Heart left ventricle (tissue), 13 donors: ENCODE data around the gene HPRT1.

Experiments used
- CTCF ChIP-seq, 12 donors: fragments of 200-600 bp; sonication (generic) in 4 of 12; IDR thresholded peaks; one replicate each; pipeline versions ENCODE4 v1.5.0 to v1.8.0; 2018 to 2022; ENCODE audit warnings: antibody characterized with exemption in 12 of 12, mild to moderate bottlenecking in 5 of 12
- POLR2A ChIP-seq, 2 donors: fragments of 450-650 bp; IDR thresholded peaks; one replicate each; pipeline ENCODE4 v1.6.1; 2017; ENCODE audit warnings: antibody characterized with exemption in 2 of 2, mild to moderate bottlenecking in 2 of 2, moderate library complexity in 2 of 2
- donor health status: ischemic (EF 13 %, LVEDD 7.1; RV severe dilation, severe dysfunction).
- donor health status: DM: no; HTN: yes; CAD: no.
- donor health status: DM: no; HTN: no; CAD: no.
- donor health status: ischemic (EF 25% LVEDD 6.9; RV normal size, moderate dysfunction).
- donor health status: ischemic (EF 25% LVEDD 5.7; RV mildly dilated, moderate dysfunction).
- donor health status: ischemic (EF 35%, LVEDD 5.7; RV mildly dilated, moderate dysfunction).
- donor health status: nonischemic (EF 11% LVEDD 7.7; RV severe dilation, severe dysfunction).
- donor health status: DM: yes; HTN: yes; CAD: no.
- donor health status: PGD.
- donor health status: ischemic (EF 29% LVEDD 5.4; RV normal size, mild dysfunction).
- donor health status: nonischemic (EF 23%, LVEDD 6.1; RV moderate dilation, normal function).

- no peak for TF ChIP-seq CTCF (IDR thresholded peaks at IDR 0.05)
- TF ChIP-seq POLR2A (IDR thresholded peaks at IDR 0.05): no peak
Observed at GRCh38 chrX:134501941-134502340, 42.0 kb downstream of the HPRT1 start.
